NCI-H2196 (cell line): Measurements from ENCODE around the gene GPER1.
A peak's percentile ranks its signal among the peaks of the same experiment; 100 is the strongest.
"Not testable (repeated sequence)": the region's sequence is repeated elsewhere in the genome, so short reads cannot be mapped to it uniquely, and the experiment has no call there.

ENCODE experiments used
- DNase-seq: peaks from one replicate; lab custom pipeline; 2025; ENCODE audit not compliant: unreplicated experiment; lab: John Stamatoyannopoulos, UW

The GPER1 gene

DNA sequence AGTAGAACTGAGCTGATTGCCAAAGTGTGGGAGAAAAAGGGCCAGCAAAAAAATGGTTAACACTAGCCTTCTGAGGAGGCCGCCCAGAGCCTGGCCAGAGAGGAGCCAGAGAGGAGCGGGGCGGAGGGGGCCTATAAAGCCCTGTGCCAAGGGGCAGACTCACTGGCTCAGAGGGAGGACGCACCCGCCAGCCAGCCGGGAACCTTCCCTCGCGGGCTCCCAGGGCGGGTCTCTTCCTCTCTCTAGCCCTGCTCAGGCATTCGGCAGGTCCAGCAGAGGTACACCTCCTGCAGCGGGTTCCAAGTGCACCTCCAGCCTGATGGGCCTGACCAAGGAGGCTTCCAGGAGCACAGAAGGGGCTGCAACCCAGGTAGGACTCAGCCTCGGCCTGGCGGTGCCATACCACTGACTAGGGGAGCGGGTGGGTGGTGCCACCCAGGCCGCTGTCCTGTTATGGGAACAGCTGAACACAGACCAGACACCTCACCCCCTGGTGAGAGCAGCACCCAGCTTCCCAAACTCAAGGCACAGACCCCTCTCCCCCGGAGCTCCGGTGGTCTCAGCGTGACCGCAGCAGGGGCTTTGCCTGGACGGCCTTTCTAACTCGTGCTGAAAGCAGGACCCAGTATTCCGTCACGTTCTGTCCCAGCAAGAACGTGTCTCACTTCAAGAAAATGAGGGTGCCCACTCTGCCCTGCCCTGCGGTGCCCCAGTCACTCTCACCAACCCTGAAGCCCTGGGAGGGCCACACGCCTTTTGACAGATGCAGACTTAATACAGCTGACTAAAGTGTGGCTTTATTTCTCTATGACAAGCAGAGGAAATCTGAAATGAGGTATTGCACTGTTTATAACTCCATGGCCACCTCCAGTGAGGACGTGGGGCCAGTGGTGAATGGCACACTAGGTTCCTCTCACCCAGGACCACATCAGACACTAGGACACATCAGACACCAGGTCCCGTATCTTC lies at the start of gene GPER1:
TSS of gene GPER1 (plus strand) at position 162 of the 969 bp plus-strand sequence. CDS start 3,616 bp downstream, outside the sequence.
- peak; percentile 59 for DNase-seq

DNA sequence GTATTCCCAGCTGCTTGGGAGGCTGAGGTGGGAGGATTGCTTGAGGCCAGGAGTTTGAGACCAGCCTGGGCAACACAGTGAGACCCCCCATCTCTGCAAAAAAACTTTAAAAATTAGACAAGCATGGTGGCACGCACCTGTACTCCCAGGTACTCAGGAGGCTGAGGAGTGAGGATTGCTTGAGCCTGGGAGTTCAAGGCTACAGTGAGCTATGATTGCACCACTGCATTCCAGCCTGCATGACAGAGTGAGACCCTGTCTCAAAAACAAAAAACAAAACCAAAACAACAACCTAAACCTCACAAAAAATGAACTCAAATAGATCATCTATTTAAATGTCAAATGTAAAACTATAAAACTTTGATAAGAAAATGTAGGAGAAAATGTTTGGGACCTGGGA lies 47.7 kb upstream of the GPER1 start:
- DNase-seq, result not testable (repeated sequence)

DNA sequence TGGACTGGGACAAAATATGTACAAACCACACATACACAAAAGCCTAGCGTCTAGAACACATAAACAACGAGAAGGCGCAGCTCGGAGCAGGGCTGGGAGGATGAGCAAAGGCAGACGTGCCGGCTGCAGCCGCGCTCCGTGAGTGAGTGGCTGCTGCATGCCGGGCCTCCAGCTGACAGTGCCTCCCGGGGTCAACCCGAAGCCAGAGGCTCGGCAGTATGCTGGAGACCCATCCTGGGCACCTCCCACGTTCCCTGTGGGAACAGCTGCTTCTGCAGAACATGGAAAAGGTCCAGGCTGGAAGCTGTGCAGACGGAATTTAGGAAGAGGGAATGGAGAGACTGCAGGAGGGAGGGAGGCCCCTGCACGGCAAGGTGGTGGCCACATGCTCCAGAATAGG lies 47.1 kb upstream of the GPER1 start:
- DNase-seq, result no peak

DNA sequence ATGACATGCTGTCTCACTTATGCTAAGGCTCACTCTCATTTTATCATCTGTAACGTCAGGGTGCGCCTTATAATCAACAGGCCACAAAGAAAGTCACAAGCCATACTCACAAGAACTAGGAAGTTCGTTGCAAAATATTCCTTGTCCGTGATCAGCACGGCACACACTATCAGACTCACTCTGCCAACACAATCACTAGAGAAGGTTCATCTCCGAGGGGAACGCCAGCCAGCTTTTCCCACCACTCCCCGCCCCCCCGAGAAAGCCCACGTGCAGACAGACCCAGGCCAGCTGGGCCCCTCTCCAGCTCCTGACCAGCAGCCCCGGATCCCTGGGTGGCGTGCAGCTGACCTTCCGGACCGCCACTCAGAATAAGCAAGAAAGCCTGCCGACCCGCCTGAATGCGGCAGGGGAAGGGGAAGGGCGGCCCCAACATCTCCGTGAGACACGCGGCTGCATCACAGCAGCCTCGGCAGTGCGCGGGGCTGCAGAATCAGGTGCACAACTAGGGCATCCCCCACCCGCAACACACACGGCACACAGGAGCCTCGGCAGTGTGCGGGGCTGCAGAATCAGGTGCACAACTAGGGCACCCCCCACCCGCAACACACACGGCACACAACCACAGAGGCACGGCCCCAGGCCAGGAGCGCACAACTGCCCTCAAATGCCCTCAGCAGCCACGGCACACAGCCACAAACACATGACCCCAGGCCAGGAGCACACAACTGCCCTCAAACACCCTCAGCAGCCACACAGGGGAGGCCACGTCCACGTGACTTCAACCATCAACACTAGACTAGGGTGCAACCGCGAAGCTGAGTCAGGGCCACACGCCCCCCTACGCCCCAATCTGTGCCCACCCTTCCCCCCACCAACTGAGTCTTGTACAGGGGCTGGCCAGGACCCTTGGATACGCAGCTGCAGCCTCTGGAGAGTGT lies 46.1 kb upstream of the GPER1 start:
- DNase-seq, result no peak

DNA sequence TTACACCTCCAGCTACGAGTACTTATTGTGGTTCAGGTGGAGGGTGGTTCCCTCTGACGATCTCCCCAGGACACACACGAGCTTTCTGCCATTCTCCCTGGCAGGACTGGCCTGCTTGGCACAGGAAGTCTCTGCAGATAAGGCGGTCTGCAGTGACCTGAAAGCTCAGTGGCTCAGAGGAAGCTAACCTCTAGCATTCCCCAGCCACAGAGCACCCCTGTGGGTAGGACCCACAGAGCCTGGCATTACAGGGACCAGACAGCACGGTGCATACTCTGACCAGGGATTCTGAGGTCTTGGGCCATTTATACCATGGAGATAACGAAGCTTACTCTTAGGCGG lies 45.5 kb upstream of the GPER1 start:
- DNase-seq, result no peak

DNA sequence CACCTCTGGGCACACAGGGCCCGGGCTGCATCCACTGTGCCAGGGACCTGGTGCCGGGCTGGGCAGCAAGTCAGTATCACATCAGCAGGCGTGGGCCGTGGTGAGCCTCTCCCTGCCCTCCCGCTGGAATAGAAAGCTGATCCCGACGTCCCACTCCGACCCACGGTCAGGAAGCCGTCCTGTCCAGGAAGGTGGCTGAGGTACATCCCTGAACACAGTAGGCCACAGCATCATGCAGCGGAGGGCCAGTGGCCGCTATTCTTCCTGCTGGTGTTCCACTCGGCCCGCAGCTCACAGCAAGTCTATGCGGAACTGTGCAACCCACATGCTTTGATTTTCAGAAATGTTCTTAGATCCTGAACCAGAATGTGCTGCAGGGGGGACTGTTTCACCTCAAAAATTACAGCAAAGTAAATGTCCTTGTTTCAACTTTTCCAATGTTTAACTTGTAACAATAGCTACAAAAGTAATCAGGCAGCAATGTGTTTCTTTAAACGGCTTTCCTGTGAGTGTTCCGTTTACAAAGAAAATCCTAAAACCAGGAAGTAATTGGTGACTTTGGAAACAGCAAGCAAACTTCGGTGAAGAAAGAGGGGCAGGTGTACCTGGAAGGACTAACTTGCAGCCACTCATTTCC lies 44.2 kb upstream of the GPER1 start:
- no peak for DNase-seq

DNA sequence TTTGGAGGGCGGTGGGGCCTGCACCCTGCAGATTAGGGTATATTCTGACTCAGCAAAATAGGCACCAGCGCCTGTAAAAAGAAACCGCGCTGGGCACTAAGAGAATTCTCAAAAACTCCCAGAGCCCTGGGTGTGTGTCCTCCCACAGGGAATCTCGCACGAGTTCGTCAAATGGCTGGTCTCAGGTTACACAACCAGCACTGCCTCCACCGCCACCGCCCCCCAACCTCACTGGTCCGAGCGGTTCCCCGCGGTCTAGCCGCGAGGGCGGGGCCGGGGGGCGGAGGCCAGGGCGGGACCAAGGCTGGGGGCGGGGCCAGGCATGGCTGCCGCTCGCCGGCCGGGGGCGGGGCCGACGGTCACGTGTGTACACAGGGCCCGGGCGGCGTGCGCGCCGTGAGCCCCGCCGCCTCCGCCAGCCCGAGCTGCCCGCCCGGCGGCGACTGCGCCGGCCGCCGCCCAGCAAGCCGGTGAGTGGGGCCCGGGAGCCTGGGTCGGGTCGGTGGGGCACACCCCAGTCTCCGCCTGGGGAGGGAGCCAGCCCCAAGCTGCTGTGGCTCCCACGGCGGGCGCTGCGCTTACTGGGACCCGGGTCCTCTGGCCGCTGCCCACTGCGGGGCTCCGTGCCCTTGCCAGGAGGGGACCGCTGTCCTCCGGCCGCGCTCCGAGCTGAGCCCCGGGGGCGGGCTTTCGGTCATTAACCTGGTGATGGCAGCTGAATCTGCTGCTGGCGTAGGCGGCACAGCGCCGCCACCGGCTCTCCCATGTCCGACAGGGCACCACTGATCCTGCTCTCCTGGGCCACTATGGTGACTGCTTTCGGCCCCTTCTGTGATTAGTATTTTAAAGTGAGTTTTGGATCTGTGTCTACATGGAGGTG lies 43.5 kb upstream of the GPER1 start, which contains the start of gene GPR146:
TSS of gene GPR146 (plus strand) at position 358 of the 880 bp plus-strand sequence. CDS start 12,970 bp downstream, outside the sequence.
- DNase-seq, result peak; percentile 93

DNA sequence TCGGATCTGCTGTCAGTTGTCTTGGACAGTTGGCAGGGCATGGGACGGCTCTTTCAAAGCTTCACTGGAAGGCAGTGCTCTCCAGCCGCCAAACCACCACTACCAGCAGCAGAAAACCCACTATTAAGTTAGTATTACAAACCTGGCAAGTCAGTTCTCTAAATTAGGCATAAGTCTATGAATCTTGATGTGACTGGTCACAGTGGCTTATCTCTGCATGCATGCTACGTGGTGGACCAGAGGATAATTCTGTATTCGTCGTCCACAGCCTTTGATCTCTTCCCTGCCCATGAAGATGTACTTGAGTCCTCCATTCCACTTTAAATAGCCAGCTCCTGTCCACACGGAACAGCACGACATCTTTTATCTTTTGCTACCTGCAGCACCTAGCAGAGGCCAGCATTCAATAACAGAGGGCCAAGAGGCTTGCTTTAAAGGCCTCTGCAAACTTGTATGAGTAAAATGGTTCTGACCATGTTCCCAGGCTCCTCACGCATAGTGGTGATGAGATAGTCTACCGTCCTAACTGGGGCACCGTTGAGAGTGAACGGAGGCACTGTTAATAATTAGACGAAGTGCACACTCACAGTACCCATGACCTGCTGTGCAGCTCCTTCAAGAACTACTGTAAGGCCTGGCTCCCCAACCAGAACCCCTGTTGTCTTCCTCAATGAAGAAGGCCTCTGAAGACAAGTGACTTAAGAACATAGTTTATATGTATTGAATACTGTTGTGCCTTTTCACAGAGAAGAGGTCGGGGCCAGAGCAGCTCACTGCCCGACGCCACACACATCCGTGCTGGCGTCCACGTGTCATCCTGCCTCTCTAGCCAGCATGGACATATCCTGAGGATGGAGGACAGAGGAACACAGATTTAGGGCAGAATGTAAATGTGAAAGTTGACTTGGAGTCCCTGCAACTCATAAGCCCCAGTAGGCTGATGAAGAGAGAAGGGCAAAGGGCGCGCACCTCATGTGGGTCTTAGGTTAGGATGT lies 42.5 kb upstream of the GPER1 start:
- no peak for DNase-seq

DNA sequence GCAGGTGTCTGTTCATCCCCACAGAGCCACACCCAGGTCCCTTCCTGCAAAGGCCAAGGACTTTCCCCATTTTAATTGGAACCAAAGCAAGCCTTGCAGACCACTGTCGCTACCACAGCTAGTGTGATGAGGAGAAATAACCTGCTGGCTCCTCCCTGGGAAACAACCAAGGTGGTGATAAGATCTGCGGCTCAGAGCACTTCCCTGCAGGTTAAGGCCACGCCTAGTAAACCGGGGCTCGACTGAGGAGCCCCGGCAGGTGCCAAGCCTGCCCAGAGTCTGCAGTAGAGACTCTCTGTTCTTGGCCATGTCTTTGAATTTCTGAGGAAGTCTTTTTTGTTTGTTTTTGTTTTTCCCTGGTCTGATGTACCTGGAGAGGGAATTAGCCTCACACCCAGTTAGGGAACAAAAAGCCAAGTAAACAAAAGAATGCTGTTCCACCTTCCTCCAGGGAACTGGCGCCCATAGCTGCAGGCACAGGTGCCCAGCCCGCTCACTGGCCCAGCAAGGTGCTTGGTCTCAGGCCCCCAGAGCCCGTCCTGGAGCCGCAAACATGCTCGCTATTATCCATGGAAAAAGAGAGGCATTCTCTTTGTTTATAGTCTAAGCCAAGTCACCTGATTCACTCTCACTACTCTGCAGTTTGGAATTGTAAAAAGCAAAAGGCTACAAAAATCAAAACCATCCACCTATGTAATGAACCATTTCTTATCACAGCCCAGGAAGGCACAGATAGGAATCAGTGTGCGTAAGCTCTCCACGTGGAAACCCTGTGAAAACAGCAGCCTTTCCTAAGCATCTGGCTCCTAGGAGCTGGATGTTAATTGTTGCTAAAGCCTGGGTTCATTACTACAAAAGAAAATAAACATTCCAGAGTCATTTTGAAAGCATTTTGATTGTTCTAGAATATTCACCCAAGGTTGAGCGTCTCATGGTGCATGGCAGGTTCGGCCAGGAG lies 40.9 kb upstream of the GPER1 start:
- no peak for DNase-seq

DNA sequence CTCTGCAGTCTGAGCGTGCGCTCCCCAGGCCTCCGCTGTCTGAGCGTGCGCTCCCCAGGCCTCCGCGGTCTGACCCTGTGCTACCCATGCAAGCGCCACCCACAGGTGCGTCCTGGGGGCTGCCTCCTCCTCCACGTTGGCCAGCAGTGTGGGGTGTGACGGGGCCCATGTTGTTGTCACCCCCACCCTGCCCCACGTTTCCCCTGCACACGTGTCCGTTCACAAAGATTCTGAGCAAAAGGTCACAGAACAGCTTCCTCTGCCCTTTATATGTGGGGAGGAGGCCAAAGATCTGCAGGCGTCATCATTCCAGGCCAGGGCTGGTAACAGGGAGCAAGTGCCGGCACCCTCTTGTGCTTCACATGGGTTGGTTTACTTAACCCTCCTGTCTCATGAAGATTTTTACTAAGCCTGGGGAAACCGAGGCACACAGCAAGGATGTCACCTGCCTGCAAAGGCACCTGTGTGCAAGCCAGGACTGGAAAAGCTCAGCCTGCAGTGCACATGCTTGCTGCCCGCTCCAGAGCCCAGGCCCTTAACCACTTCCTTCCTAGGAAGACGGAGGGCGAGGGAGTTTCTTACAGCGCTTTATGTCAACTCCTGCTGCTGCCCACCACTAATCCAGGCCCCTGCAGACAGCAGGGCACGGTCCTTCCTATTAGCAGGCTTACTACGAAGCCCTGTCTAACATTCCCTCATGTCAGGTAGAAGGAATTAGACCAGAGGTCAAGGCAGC lies 38.7 kb upstream of the GPER1 start:
- DNase-seq, result no peak

DNA sequence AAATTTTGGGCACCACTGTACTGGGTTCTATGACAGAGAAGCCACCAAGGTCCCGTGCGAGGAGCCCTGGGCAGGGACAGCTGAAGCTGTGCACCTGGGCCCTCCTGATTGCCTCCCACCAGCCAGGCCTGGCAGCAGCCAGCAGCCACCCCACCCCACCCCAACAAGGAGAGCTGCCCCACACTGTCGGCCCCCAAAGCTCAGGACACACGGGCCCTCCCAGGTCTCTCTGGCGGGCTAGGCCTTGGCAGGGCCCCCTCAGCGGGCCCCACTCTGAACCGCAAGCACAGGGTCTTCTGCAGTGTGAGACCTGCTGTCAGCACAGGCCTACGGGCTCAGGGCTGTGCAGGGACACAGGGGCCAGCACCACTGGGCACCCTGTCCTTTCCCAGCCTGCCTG lies 38.1 kb upstream of the GPER1 start:
- no peak for DNase-seq

DNA sequence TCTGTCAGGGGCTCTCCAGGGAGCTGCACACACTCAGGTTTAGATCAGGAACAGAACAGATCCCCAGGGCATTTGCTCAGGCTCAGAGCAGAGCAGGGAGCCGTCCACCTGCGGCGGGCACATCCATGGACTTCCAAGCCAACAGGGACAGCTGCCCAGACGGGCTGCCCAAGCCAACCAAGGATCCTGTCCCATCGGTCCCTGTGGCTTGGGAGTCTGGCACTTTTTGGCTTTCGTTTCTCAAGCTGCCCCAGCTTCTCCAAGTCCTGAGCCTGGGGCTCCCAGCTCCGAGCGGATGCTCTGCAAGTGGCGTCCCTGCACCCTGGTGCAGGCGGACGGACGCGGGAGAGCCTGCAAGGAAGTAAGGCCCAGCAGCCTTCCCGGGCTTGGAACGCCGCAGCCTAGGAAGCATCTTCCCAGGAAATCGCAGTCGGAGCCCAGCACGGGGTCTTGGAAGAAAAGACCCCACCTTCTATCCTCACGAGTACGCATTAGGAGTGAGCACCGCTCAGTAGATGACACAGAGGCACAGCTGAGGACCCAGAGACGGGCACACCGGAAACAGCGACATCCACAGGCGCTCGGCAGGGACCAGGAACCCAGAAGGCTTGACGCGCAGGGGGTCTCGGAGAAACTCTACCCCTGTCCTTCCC lies 37.5 kb upstream of the GPER1 start:
- DNase-seq, result no peak

DNA sequence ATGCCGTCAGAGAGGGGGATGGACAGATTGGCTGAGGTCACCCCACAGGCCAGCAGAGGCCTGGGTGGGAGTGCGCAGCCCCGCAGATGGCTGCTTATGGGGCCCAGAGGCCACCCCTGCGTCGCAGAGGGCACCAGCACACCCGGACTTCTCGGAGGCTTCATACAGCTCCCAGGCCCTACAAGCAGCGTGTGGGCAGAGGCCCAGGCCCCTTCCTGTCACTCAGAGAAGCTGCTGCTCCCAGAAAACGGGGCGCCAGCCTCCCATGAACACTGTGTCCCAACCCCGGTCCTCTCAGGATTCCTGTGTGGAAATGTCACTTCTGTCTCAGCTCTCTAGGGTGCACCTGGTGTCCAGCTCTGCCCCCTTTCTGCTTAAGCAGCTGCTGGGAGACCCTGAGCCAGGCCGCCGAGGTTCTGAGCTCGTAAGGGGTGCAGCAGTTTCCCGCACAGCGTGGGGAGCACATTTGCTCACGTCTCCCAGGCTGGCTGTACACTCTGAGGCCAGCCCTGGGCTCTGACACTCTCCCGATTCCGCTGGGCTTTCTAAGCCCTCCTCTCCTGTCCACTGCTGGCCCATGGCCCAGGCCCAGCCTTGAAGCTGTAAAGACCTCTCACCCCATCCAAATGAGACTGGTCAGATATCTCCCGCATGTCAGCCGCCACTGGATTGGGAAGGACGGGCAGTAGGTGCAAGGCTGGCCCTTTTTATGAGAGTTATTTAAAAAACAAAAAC lies 36.8 kb upstream of the GPER1 start:
- no peak for DNase-seq

DNA sequence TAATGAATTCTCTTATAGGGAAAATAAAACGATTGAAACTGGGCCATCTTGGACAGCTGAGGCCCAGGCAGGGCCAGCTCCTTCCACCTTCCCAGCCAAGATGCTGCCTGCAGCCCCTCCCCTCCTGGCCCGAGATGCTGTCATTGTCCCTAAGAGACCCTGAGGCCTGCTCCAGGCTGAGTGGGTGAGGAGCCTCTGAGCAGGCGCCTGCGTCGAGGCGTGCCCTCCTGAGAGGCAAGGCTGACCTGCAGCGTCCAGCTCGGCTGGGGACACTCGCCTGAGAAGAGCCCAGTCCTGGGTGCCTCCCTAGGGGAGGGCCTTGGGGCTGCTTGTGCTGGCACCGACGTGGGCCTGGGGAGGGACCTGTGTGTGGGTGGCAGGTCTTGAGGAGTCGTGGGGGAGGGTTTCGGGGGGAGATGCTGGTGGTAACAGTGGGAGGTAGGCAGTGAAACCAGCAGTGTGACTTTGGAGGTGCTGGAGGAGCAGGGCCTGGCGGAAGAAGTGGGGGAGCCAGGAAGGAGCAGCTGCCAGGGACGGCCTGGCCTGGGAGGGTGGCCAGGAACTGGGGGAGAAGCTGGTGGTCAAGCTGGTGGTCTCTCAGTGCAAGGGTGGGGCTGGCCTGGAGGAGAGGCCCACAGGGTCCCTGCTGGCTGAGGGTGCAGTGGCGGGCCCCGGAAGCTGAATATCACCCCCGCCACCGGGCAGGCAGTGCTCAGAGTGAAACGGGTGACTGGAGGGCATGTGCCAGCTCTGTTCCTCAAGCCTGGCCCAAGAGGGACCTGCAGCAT lies 35.7 kb upstream of the GPER1 start:
- no peak for DNase-seq

DNA sequence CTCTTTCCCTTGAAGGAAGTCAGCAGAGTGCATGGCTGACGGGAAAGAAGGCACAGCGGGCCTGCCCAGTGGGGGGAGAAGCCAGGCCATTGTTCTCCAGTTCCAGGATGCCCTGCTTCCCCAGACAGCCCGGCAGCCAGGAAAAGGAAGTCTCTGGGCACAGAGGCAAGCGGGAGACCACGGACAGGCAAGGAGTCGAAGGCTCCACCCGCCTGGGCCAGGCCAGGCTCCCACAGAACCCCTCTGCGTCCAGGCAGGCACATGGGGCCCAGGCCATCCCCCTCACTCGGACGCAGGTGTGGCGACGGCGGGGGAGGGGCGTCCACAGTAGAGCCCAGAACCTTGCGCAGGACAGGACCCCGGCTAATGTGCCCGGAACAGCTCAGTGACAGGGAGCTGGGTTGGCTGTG lies 34.9 kb upstream of the GPER1 start:
- DNase-seq, result no peak
